ENCODE measurements around the gene PTPRZ1. TPM values are rescaled to one million over a fixed set of nuclear protein-coding genes. Genes with fewer than 3 reads are reported as not detected.

Gene PTPRZ1
- total and polyA plus RNA-seq, 10 of the 15 experiments (the other 5 are each of a cell fraction or from before 2014, with no cell fraction given) = 0.05 to 0.21 (median 0.11) TPM; not detected in 7

GRCh38 chr7:122054393-122054792 lies 181.4 kb downstream of the PTPRZ1 start:
- Histone ChIP-seq H4K20me1 (ENCODE audit: control insufficient read depth, insufficient read depth) (no peaks in the 10 kb centered on the region), H3K4me3 (no peak overlapping the region), H2AFZ (ENCODE audit: control insufficient read depth, low read depth, low read length) (no peak overlapping the region), H3K27ac (ENCODE audit: control insufficient read depth, insufficient read depth) (no peak overlapping the region), H3K9ac (ENCODE audit: control insufficient read depth, insufficient read depth, low read length) (no peak overlapping the region), H3K9me3 (replicated peaks; ENCODE audit: control insufficient read depth, insufficient read depth, low read length) (no peaks in the 10 kb centered on the region), H3K27me3 (replicated peaks in 1 of 2; ENCODE audit: control insufficient read depth in 2 of 2, insufficient read depth in 2 of 2, low read length in 1 of 2) (no peaks in the 10 kb centered on the region), H3K79me2 (ENCODE audit: control insufficient read depth, insufficient read depth, low read length) (no peaks in the 10 kb centered on the region), H3K4me2 (ENCODE audit: control insufficient read depth, insufficient read depth) (no peak overlapping the region), H3K4me1 (ENCODE audit: control insufficient read depth, insufficient read depth, low read length) (no peaks in the 10 kb centered on the region), H3K36me3 (ENCODE audit: control insufficient read depth in 2 of 2, insufficient read depth in 2 of 2, low read length in 1 of 2) (no peaks in the 10 kb centered on the region)
- TF ChIP-seq HDAC2 (IDR thresholded peaks at IDR 0.05) = no peak
- TF ChIP-seq SMAD1 (IDR thresholded peaks at IDR 0.05; ENCODE audit: low read depth, partially characterized antibody) = no peak
- TF ChIP-seq DPF2 (IDR thresholded peaks at IDR 0.05) = no peak
- TF ChIP-seq ATF3 (IDR thresholded peaks at IDR 0.05; ENCODE audit: borderline replicate concordance, extremely low read depth, low read depth, low read length) = no peak
- no peak for TF ChIP-seq ZBTB4 (CRISPR knock-in tag; IDR thresholded peaks at IDR 0.05)
- WGBS (ENCODE audit: insufficient coverage, insufficient replicate concordance, low lambda C conversion rate, missing lambda C conversion rate) = 15% methylated on average over 1 of the region's 1 CpG
- in situ Hi-C loops (cut with MboI) (no loop called here), intact Hi-C loops (cut with micrococcal nuclease; ENCODE audit: unreplicated experiment) (no loop called here)
- SMC1A ChIA-PET (ENCODE audit: uncharacterized antibody, unreplicated experiment) = interaction anchor here (0.6 kb wide), 1 partner anchor 181 kb away, joined by 3 read pairs; the partner anchor contains the start of gene PTPRZ1
- ATAC-seq (no peak), FAIRE-seq (no peak), DNase-seq (ENCODE audit: low read depth, low spot score) (no peak)
- RAD21 ChIA-PET (ENCODE audit: unreplicated experiment) = no interaction called here
- POLR2A ChIA-PET = no interaction called here
- no TSS peak for BruUV-seq (replicated peaks)
- CTCF ChIA-PET = no interaction called here

All from GM12878 (cell line).